ENCODE data around the gene ARHGEF4.

The ARHGEF4 gene

GRCh38 chr2:130836501-130837174 is at the start of gene ARHGEF4:
Gene ARHGEF4, plus strand, starts transcription at chr2:130836914. Its CDS starts 40 bp downstream, at chr2:130836954.
- no peak for DNase-seq

GRCh38 chr2:130787841-130788240 is 48.9 kb upstream of the ARHGEF4 start:
- DNase-seq = no peak

- no peak for DNase-seq
These were observed 46.4 kb upstream of the ARHGEF4 start for GRCh38 chr2:130790312-130790711.

GRCh38 chr2:130790804-130791616 is 45.7 kb upstream of the ARHGEF4 start:
- no peak for DNase-seq

- no peak for DNase-seq
These were observed 45.1 kb upstream of the ARHGEF4 start for GRCh38 chr2:130791617-130791939.

- DNase-seq = no peak
These were observed 41.3 kb upstream of the ARHGEF4 start for GRCh38 chr2:130795431-130795830.

GRCh38 chr2:130796290-130796689 is 40.4 kb upstream of the ARHGEF4 start:
- no peak for DNase-seq

GRCh38 chr2:130797493-130798435 is 39.0 kb upstream of the ARHGEF4 start:
- peak; percentile 89 for DNase-seq

GRCh38 chr2:130798472-130799218 is 38.1 kb upstream of the ARHGEF4 start:
- DNase-seq = no peak

- no peak for DNase-seq
These were observed 37.4 kb upstream of the ARHGEF4 start for GRCh38 chr2:130799295-130799694.

GRCh38 chr2:130805613-130806012 is 31.1 kb upstream of the ARHGEF4 start:
- DNase-seq = no peak

- no peak for DNase-seq
These were observed 30.3 kb upstream of the ARHGEF4 start for GRCh38 chr2:130806370-130806769.

GRCh38 chr2:130807659-130808385 is 28.9 kb upstream of the ARHGEF4 start:
- no peak for DNase-seq

GRCh38 chr2:130808482-130809268 is 28.0 kb upstream of the ARHGEF4 start:
- no peak for DNase-seq

GRCh38 chr2:130810490-130810889 is 26.2 kb upstream of the ARHGEF4 start:
- DNase-seq = no peak

GRCh38 chr2:130813722-130814121 is 23.0 kb upstream of the ARHGEF4 start:
- DNase-seq = no peak

- no peak for DNase-seq
These were observed 21.6 kb upstream of the ARHGEF4 start for GRCh38 chr2:130814931-130815680.

- DNase-seq = no peak
These were observed 17.9 kb upstream of the ARHGEF4 start for GRCh38 chr2:130818809-130819208.

GRCh38 chr2:130819226-130819607 is 17.5 kb upstream of the ARHGEF4 start:
- DNase-seq = no peak

GRCh38 chr2:130819608-130820278 is 17.0 kb upstream of the ARHGEF4 start:
- DNase-seq = no peak

Data from activated CD4-positive, alpha-beta T cell treated with anti-CD3 and anti-CD28 coated beads for 1 hour (primary cell).